ENCODE results near the gene HCRTR1.

The HCRTR1 gene

DNA sequence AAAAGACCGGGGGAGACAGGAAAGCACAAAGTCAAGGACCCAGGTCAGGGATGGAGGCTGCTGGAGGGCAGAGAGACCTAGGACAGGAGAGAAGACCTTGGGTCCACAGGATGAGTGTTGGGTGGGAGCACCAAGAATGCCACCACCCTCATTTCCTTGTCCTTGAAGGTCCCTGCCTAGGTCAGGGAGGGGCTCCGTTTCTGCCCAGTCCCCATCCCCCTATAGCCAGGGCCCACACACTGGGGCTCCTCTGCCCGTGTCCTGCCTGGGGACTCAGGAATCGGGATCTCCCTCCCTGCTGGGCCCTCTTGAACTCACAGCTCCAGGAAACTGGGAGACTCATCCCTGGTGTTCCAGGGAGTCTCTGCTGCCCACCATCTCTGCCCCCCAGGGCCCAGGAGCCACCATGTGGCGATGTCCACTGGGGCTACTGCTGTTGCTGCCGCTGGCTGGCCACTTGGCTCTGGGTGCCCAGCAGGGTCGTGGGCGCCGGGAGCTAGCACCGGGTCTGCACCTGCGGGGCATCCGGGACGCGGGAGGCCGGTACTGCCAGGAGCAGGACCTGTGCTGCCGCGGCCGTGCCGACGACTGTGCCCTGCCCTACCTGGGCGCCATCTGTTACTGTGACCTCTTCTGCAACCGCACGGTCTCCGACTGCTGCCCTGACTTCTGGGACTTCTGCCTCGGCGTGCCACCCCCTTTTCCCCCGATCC, 40.6 kb upstream of the HCRTR1 start:
- peak overlapping the region; percentile 37 for H3K4me3 ChIP-seq (replicated peaks; ENCODE audit: low read depth, low read length)
- DNase-seq (ENCODE audit: low read depth), result no peak
- TF ChIP-seq, protein P1, sequence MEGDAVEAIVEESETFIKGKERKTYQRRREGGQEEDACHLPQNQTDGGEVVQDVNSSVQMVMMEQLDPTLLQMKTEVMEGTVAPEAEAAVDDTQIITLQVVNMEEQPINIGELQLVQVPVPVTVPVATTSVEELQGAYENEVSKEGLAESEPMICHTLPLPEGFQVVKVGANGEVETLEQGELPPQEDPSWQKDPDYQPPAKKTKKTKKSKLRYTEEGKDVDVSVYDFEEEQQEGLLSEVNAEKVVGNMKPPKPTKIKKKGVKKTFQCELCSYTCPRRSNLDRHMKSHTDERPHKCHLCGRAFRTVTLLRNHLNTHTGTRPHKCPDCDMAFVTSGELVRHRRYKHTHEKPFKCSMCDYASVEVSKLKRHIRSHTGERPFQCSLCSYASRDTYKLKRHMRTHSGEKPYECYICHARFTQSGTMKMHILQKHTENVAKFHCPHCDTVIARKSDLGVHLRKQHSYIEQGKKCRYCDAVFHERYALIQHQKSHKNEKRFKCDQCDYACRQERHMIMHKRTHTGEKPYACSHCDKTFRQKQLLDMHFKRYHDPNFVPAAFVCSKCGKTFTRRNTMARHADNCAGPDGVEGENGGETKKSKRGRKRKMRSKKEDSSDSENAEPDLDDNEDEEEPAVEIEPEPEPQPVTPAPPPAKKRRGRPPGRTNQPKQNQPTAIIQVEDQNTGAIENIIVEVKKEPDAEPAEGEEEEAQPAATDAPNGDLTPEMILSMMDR (IDR thresholded peaks at IDR 0.05; ENCODE audit: low read length, missing control alignments), result no peak

- peak overlapping the region; percentile 37 for H3K4me3 ChIP-seq (replicated peaks; ENCODE audit: low read depth, low read length)
- DNase-seq (ENCODE audit: low read depth), result peak; percentile 61
- TF ChIP-seq, protein P1 (IDR thresholded peaks at IDR 0.05; ENCODE audit: low read length, missing control alignments), result no peak
Observed at GRCh38 chr1:31577515-31578192, 39.8 kb upstream of the HCRTR1 start.

- peak; percentile 47 for DNase-seq (ENCODE audit: low read depth)
- no peak overlapping the region for H3K4me3 ChIP-seq (replicated peaks; ENCODE audit: low read depth, low read length)
- TF ChIP-seq, protein P1 (IDR thresholded peaks at IDR 0.05; ENCODE audit: low read length, missing control alignments), result no peak
Observed at GRCh38 chr1:31579374-31579773, 38.1 kb upstream of the HCRTR1 start.

GRCh38 chr1:31580513-31580870, 37.0 kb upstream of the HCRTR1 start:
- H3K4me3 ChIP-seq (replicated peaks; ENCODE audit: low read depth, low read length), result no peak overlapping the region
- peak; percentile 42 for DNase-seq (ENCODE audit: low read depth)
- TF ChIP-seq, protein P1 (IDR thresholded peaks at IDR 0.05; ENCODE audit: low read length, missing control alignments), result no peak

GRCh38 chr1:31580891-31581603, 36.4 kb upstream of the HCRTR1 start:
- TF ChIP-seq, protein P1 (IDR thresholded peaks at IDR 0.05; ENCODE audit: low read length, missing control alignments), result no peak
- no peak for DNase-seq (ENCODE audit: low read depth)
- H3K4me3 ChIP-seq (replicated peaks; ENCODE audit: low read depth, low read length), result no peak overlapping the region

GRCh38 chr1:31581821-31582810, 35.4 kb upstream of the HCRTR1 start:
- no peak for DNase-seq (ENCODE audit: low read depth)
- H3K4me3 ChIP-seq (replicated peaks; ENCODE audit: low read depth, low read length), result no peak overlapping the region
- TF ChIP-seq, protein P1 (IDR thresholded peaks at IDR 0.05; ENCODE audit: low read length, missing control alignments), result no peak

All from fibroblast of pulmonary artery (primary cell).